Activated CD8-positive, alpha-beta T cell treated with anti-CD3 and anti-CD28 coated beads for 36 hours (primary cell): Measurements from ENCODE around the gene KIF17. TPM values are rescaled to one million over a fixed set of nuclear protein-coding genes. Genes with fewer than 3 reads are reported as not detected.

Source experiments
- ATAC-seq: fragments of 200-7000 bp; cut with Tn5 transposase; one replicate; pipeline ENCODE4 v1.10.0; 2021; ENCODE audit warnings: mild to moderate bottlenecking, moderate library complexity
- CTCF ChIA-PET: fragments of 350-600 bp; sonication (Branson Sonifier 250); formaldehyde crosslinking; loops from one replicate; lab custom pipeline; 2021; ENCODE audit warnings: antibody characterized with exemption; lab: Charles Lee
- POLR2A ChIA-PET: fragments of 350-600 bp; sonication (Branson Sonifier 250); formaldehyde crosslinking; loops from one replicate; lab custom pipeline; 2021; ENCODE audit warnings: antibody characterized with exemption; lab: Charles Lee
- DNase-seq: peaks from one replicate; pipeline ENCODE4 v3.0.0-alpha.2; 2020
- H3K27ac Mint-ChIP-seq: one replicate; pipeline ENCODE4 v1.8.0; 2021; ENCODE audit warnings: mild to moderate bottlenecking, mixed read lengths
- H3K27me3 Mint-ChIP-seq: one replicate; pipeline ENCODE4 v1.8.0; 2021; ENCODE audit warnings: mixed read lengths
- H3K36me3 Mint-ChIP-seq: one replicate; pipeline ENCODE4 v1.8.0; 2021; ENCODE audit warnings: low read depth, mixed read lengths
- H3K4me1 Mint-ChIP-seq: one replicate; pipeline ENCODE4 v1.8.0; 2021; ENCODE audit warnings: low read depth, mixed read lengths
- H3K4me3 Mint-ChIP-seq: one replicate; pipeline ENCODE4 v1.8.0; 2021; ENCODE audit warnings: mild to moderate bottlenecking, moderate library complexity, mixed read lengths
- H3K9me3 Mint-ChIP-seq: one replicate; pipeline ENCODE4 v1.8.0; 2021; ENCODE audit warnings: mixed read lengths
- CTCF ChIP-seq: fragments of 200-600 bp; IDR thresholded peaks from one replicate; pipeline ENCODE4 v1.8.0; 2022; ENCODE audit warnings: antibody characterized with exemption, mild to moderate bottlenecking
- intact Hi-C: fragments of 100-400 bp; cut with micrococcal nuclease; formaldehyde crosslinking; loops from one replicate; pipeline ENCODE4 v1.10.0; 2022
- total RNA-seq, 2 experiments: library from RNA; stranded (reverse); gene quantifications; one replicate each; pipeline ENCODE4 v1.2.3, GENCODE V29; 2021

The KIF17 gene
- total RNA-seq, 2 experiments from 2014 or later = not detected

- Mint-ChIP-seq H3K36me3 (no peaks in the 10 kb centered on the region), H3K9me3 (no peaks in the 10 kb centered on the region), H3K27ac (no peak overlapping the region), H3K4me3 (no peak overlapping the region), H3K27me3 (peaks cover 28% of the 10 kb centered on the region), H3K4me1 (no peaks in the 10 kb centered on the region)
- DNase-seq (no peak), ATAC-seq (no peak)
- CTCF ChIA-PET = no interaction called here
- intact Hi-C loops = no loop called here
- TF ChIP-seq CTCF = no peak
- POLR2A ChIA-PET = no interaction called here
Measured at GRCh38 chr1:20716232-20716631, 1.6 kb downstream of the KIF17 start.

GRCh38 chr1:20715406-20715805, 2.4 kb downstream of the KIF17 start:
- H3K27ac Mint-ChIP-seq = no peak overlapping the region
- POLR2A ChIA-PET = no interaction called here
- no peaks in the 10 kb centered on the region for H3K9me3 Mint-ChIP-seq
- intact Hi-C loops = no loop called here
- H3K4me3 Mint-ChIP-seq = no peak overlapping the region
- no peaks in the 10 kb centered on the region for H3K4me1 Mint-ChIP-seq
- no peak for DNase-seq
- ATAC-seq = no peak
- CTCF ChIA-PET = no interaction called here
- TF ChIP-seq CTCF = no peak
- peaks cover 28% of the 10 kb centered on the region for H3K27me3 Mint-ChIP-seq
- H3K36me3 Mint-ChIP-seq = no peaks in the 10 kb centered on the region

GRCh38 chr1:20713440-20713839, 4.4 kb downstream of the KIF17 start:
- peaks cover 20% of the 10 kb centered on the region for H3K27me3 Mint-ChIP-seq
- CTCF ChIA-PET = interaction anchor here (1.1 to 3.1 kb wide), 3 partner anchors 16 to 520 kb away, joined by 3 to 16 read pairs (median 3); no protein-coding TSS in a partner anchor
- H3K4me1 Mint-ChIP-seq = no peaks in the 10 kb centered on the region
- no peak overlapping the region for H3K27ac Mint-ChIP-seq
- ATAC-seq (no peak), DNase-seq (no peak)
- POLR2A ChIA-PET = no interaction called here
- intact Hi-C loops = no loop called here
- H3K4me3 Mint-ChIP-seq = no peak overlapping the region
- H3K9me3 Mint-ChIP-seq = no peaks in the 10 kb centered on the region
- H3K36me3 Mint-ChIP-seq = no peaks in the 10 kb centered on the region
- TF ChIP-seq CTCF = no peak

GRCh38 chr1:20712215-20712577, 5.6 kb downstream of the KIF17 start:
- H3K36me3 Mint-ChIP-seq = no peaks in the 10 kb centered on the region
- H3K27me3 Mint-ChIP-seq = peaks cover 17% of the 10 kb centered on the region
- H3K9me3 Mint-ChIP-seq = no peaks in the 10 kb centered on the region
- ChIA-PET POLR2A (no interaction called here), CTCF (interaction anchor here (1.5 to 3.1 kb wide), 2 partner anchors 15 to 521 kb away, joined by 3 to 16 read pairs; no protein-coding TSS in a partner anchor)
- no peak for TF ChIP-seq CTCF
- intact Hi-C loops = no loop called here
- no peaks in the 10 kb centered on the region for H3K4me1 Mint-ChIP-seq
- H3K4me3 Mint-ChIP-seq = no peak overlapping the region
- no peak for DNase-seq
- ATAC-seq = peak; percentile 31
- no peak overlapping the region for H3K27ac Mint-ChIP-seq

- POLR2A ChIA-PET = no interaction called here
- no peak for DNase-seq
- H3K27me3 Mint-ChIP-seq = peaks cover 12% of the 10 kb centered on the region
Measured at GRCh38 chr1:20711285-20712214, 6.3 kb downstream of the KIF17 start.

More at GRCh38 chr1:20711285-20712214, 6.3 kb downstream of the KIF17 start:
- CTCF ChIA-PET = interaction anchor here (1.5 to 3.1 kb wide), 2 partner anchors 15 to 521 kb away, joined by 3 to 16 read pairs; no protein-coding TSS in a partner anchor
- Mint-ChIP-seq H3K36me3 (no peaks in the 10 kb centered on the region), H3K27ac (no peak overlapping the region), H3K4me3 (no peak overlapping the region), H3K9me3 (no peaks in the 10 kb centered on the region), H3K4me1 (no peaks in the 10 kb centered on the region)
- peak; percentile 49 for ATAC-seq
- TF ChIP-seq CTCF = no peak
- intact Hi-C loops = no loop called here
